ENCODE data around the gene UTP15. TPM values are rescaled to one million over a fixed set of nuclear protein-coding genes. Genes with fewer than 3 reads are reported as not detected.

UTP15 gene
- total and polyA plus RNA-seq, 2 of the 4 experiments (the other 2 are of a cell fraction), result 11.4 to 28.0 TPM

DNA sequence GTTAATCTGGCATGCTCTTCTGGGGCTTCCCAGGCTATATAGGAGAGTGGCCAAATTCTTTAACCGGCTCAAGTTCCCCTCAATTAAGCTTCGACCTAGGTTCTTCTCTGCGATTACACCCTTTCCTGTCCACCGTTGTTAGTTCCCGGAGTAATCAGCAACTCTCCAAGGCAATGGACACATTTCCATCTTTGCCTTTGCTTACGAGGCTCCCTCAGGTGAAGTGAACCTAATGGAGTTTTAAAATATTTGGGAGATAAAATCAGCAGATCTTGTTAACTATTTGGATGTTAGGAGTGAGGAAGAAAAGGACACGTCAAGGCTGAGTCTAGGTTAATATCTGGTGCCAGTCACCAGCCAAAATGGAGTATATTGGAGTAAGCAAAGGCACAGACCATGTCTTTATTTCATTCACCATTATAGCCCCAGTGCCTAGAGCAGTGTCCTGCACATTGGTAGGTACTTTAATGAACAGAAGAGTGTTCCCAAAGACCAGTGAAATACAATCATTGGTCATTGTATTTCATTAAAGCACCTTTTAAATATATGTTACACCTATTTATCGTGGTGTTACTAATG is 515 bp downstream of the UTP15 start:
- Histone ChIP-seq H2AK9ac (replicated peaks; ENCODE audit: low read depth, low read length, poor library complexity) (peak overlapping the region; percentile 77), H3K4me1 (ENCODE audit: control insufficient read depth, insufficient read depth, low read length) (no peaks in the 10 kb centered on the region), H4K20me1 (ENCODE audit: insufficient read depth, low read length) (no peaks in the 10 kb centered on the region), H4K91ac (ENCODE audit: insufficient read depth, low read depth, low read length) (no peak overlapping the region), H2AFZ (replicated peaks; ENCODE audit: low read length, poor library complexity) (peak overlapping the region; percentile 92), H3K4me2 (ENCODE audit: low read depth, low read length) (peak overlapping the region; percentile 74), H3K23ac (ENCODE audit: low read depth, low read length) (0 out of 2 replicates have a peak overlapping the region, but pooled peaks have one; percentile 20), H2AK5ac (ENCODE audit: low read depth, low read length) (peak overlapping the region; percentile 33; the same call in 1 of the 2 replicates), H3K27ac (ENCODE audit: insufficient read depth, low read length) (peak overlapping the region; percentile 75), H3K9ac (ENCODE audit: low read depth, low read length) (peak overlapping the region; percentile 92), H4K8ac (ENCODE audit: low read depth in 2 of 2, low read length in 2 of 2) (peak overlapping the region; percentile 45 to 95), H3K56ac (ENCODE audit: extremely low read depth, insufficient read depth, low read length) (peak overlapping the region; percentile 49; the same call in 1 of the 2 replicates), H3K4ac (ENCODE audit: low read depth, low read length) (peak overlapping the region; percentile 76), H2BK20ac (ENCODE audit: low read depth, low read length) (no peak overlapping the region), H2BK5ac (ENCODE audit: low read depth, low read length, poor library complexity, severe bottlenecking) (peak overlapping the region; percentile 1), H3K36me3 (ENCODE audit: control insufficient read depth, insufficient read depth, low read length) (peaks cover 3% of the 10 kb centered on the region; the same call in 1 of the 2 replicates), H3K9me3 (ENCODE audit: control insufficient read depth, insufficient read depth, low read length) (no peaks in the 10 kb centered on the region), H3K79me1 (ENCODE audit: low read depth in 1 of 2, low read length in 2 of 2) (peaks cover 23 to 34% of the 10 kb centered on the region in 2 experiments), H4K5ac (ENCODE audit: low read depth, low read length) (peak overlapping the region; percentile 79), H3K27me3 (ENCODE audit: control insufficient read depth, insufficient read depth, low read length) (no peaks in the 10 kb centered on the region), H2BK120ac (ENCODE audit: low read depth, low read length) (no peak overlapping the region), H3K9me1 (ENCODE audit: insufficient read depth, low read length) (no peaks in the 10 kb centered on the region), H2BK15ac (ENCODE audit: low read depth, low read length) (no peak overlapping the region), H3K18ac (ENCODE audit: low read depth, low read length) (no peak overlapping the region), H3K4me3 (ENCODE audit: insufficient read depth, low read depth, low read length) (peak overlapping the region; percentile 84), H3K14ac (replicated peaks; ENCODE audit: low read depth, low read length) (peak overlapping the region; percentile 28)
- CTCF ChIA-PET, result no interaction called here
- POLR2A ChIA-PET (ENCODE audit: unreplicated experiment), result no interaction called here
- WGBS, 2 experiments (ENCODE audit: extremely low coverage in 2 of 2, insufficient read length in 1 of 2), result no CpG with 5 or more reads among the region's 8 CpGs
- no peak for ATAC-seq (ENCODE audit: low read depth)
- intact Hi-C loops (cut with micrococcal nuclease) (loop anchor here (1.0 kb wide), 1 partner anchor 47 kb away; no protein-coding TSS in a partner anchor), dilution Hi-C loops (cut with HindIII; ENCODE audit: low sequenced_read_pairs, unreplicated experiment) (no loop called here), in situ Hi-C loops (cut with MboI; ENCODE audit: low sequenced_read_pairs) (no loop called here)
- DNase-seq, result no peak
- TSS peak; percentile 79 for BruUV-seq (replicated peaks)
- TF ChIP-seq CHD1 (IDR thresholded peaks at IDR 0.05; ENCODE audit: low read depth, low read length) (no peak), MAFK (IDR thresholded peaks at IDR 0.05; ENCODE audit: low read depth, low read length) (no peak), MXI1 (IDR thresholded peaks at IDR 0.05; ENCODE audit: borderline replicate concordance, low read depth, low read length) (no peak), POLR2A (IDR thresholded peaks at IDR 0.05; ENCODE audit: low read depth, low read length) (no peak), CEBPB (IDR thresholded peaks at IDR 0.05; ENCODE audit: low read depth, low read length) (no peak), SMC3 (IDR thresholded peaks at IDR 0.05; ENCODE audit: low read depth, low read length) (no peak), BHLHE40 (IDR thresholded peaks at IDR 0.05; ENCODE audit: low read depth, low read length) (no peak), RCOR1 (IDR thresholded peaks at IDR 0.05; ENCODE audit: insufficient replicate concordance, low read length) (no peak), FOS (IDR thresholded peaks at IDR 0.05; ENCODE audit: low read depth, low read length) (no peak), MAZ (IDR thresholded peaks at IDR 0.05; ENCODE audit: borderline replicate concordance, low read depth, low read length) (no peak), NFE2L2 (IDR thresholded peaks at IDR 0.05; ENCODE audit: low read depth, low read length) (no peak)
- TF ChIP-seq, protein P1, sequence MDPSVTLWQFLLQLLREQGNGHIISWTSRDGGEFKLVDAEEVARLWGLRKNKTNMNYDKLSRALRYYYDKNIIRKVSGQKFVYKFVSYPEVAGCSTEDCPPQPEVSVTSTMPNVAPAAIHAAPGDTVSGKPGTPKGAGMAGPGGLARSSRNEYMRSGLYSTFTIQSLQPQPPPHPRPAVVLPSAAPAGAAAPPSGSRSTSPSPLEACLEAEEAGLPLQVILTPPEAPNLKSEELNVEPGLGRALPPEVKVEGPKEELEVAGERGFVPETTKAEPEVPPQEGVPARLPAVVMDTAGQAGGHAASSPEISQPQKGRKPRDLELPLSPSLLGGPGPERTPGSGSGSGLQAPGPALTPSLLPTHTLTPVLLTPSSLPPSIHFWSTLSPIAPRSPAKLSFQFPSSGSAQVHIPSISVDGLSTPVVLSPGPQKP (IDR thresholded peaks at IDR 0.05; ENCODE audit: borderline replicate concordance, low read depth, low read length), result no peak
- TF ChIP-seq, protein P2, sequence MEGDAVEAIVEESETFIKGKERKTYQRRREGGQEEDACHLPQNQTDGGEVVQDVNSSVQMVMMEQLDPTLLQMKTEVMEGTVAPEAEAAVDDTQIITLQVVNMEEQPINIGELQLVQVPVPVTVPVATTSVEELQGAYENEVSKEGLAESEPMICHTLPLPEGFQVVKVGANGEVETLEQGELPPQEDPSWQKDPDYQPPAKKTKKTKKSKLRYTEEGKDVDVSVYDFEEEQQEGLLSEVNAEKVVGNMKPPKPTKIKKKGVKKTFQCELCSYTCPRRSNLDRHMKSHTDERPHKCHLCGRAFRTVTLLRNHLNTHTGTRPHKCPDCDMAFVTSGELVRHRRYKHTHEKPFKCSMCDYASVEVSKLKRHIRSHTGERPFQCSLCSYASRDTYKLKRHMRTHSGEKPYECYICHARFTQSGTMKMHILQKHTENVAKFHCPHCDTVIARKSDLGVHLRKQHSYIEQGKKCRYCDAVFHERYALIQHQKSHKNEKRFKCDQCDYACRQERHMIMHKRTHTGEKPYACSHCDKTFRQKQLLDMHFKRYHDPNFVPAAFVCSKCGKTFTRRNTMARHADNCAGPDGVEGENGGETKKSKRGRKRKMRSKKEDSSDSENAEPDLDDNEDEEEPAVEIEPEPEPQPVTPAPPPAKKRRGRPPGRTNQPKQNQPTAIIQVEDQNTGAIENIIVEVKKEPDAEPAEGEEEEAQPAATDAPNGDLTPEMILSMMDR (conservative IDR thresholded peaks at IDR 0.05; ENCODE audit: low read depth, low read length), result no peak

Measured in IMR-90 (cell line).